Calu3 (cell line): ENCODE measurements around the gene FLNA. TPM values are rescaled to one million over a fixed set of nuclear protein-coding genes. Genes with fewer than 3 reads are reported as not detected.

ENCODE experiments used
- BruUV-seq: library from RNA; stranded (reverse); fragments of 400-500 nt; replicated peaks from 2 replicates; lab custom pipeline; 2021; lab: Mats Ljungman, UMichigan
- CTCF ChIA-PET: fragments of 300-600 bp; sonication (Branson Sonifier 250); formaldehyde crosslinking; loops from one replicate; lab custom pipeline; 2022; ENCODE audit warnings: antibody characterized with exemption; lab: Charles Lee
- DNase-seq: peaks from one replicate; pipeline ENCODE4 v3.0.0; 2022
- H3K27ac Mint-ChIP-seq: one replicate; pipeline ENCODE4 v1.8.0; 2022; ENCODE audit warnings: mixed read lengths; ENCODE audit not compliant: unreplicated experiment
- H3K27me3 Mint-ChIP-seq: one replicate; pipeline ENCODE4 v1.8.0; 2022; ENCODE audit warnings: mixed read lengths; ENCODE audit not compliant: unreplicated experiment
- H3K36me3 Mint-ChIP-seq: one replicate; pipeline ENCODE4 v1.8.0; 2022; ENCODE audit warnings: mild to moderate bottlenecking, moderate library complexity, mixed read lengths; ENCODE audit not compliant: insufficient read depth, unreplicated experiment
- H3K4me1 Mint-ChIP-seq: one replicate; pipeline ENCODE4 v1.8.0; 2022; ENCODE audit warnings: mild to moderate bottlenecking, low read depth, mixed read lengths; ENCODE audit not compliant: unreplicated experiment
- H3K4me3 Mint-ChIP-seq: one replicate; pipeline ENCODE4 v1.8.0; 2022; ENCODE audit warnings: mild to moderate bottlenecking, low read depth, moderate library complexity, mixed read lengths; ENCODE audit not compliant: unreplicated experiment
- H3K9me3 Mint-ChIP-seq: one replicate; pipeline ENCODE4 v1.8.0; 2022; ENCODE audit warnings: low read depth, mixed read lengths; ENCODE audit not compliant: unreplicated experiment
- intact Hi-C: fragments of 100-400 bp; cut with micrococcal nuclease; formaldehyde crosslinking; loops from one replicate; pipeline ENCODE4 v1.10.0; 2022; ENCODE audit not compliant: unreplicated experiment
- total RNA-seq: library from RNA; stranded (reverse); gene quantifications from 2 replicates; pipeline ENCODE4 v1.2.3, GENCODE V29; 2022
- TF ChIP-seq, protein P1 (sequence below): fragments of 200-600 bp; IDR thresholded peaks from one replicate; pipeline ENCODE4 v1.8.0; 2022; ENCODE audit warnings: antibody characterized with exemption; ENCODE audit not compliant: unreplicated experiment

Gene FLNA
- total RNA-seq, 1 experiment from 2014 or later: 1,240 TPM

GRCh38 chrX:154419189-154419588 is 44.8 kb upstream of the FLNA start:
- H3K36me3 Mint-ChIP-seq: peaks cover 27% of the 10 kb centered on the region
- no peak for DNase-seq
- TF ChIP-seq, protein P1, sequence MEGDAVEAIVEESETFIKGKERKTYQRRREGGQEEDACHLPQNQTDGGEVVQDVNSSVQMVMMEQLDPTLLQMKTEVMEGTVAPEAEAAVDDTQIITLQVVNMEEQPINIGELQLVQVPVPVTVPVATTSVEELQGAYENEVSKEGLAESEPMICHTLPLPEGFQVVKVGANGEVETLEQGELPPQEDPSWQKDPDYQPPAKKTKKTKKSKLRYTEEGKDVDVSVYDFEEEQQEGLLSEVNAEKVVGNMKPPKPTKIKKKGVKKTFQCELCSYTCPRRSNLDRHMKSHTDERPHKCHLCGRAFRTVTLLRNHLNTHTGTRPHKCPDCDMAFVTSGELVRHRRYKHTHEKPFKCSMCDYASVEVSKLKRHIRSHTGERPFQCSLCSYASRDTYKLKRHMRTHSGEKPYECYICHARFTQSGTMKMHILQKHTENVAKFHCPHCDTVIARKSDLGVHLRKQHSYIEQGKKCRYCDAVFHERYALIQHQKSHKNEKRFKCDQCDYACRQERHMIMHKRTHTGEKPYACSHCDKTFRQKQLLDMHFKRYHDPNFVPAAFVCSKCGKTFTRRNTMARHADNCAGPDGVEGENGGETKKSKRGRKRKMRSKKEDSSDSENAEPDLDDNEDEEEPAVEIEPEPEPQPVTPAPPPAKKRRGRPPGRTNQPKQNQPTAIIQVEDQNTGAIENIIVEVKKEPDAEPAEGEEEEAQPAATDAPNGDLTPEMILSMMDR: no peak
- no peak overlapping the region for H3K4me3 Mint-ChIP-seq
- H3K27ac Mint-ChIP-seq: no peak overlapping the region
- CTCF ChIA-PET: no interaction called here
- H3K27me3 Mint-ChIP-seq: no peaks in the 10 kb centered on the region
- BruUV-seq: no TSS peak
- no peaks in the 10 kb centered on the region for H3K9me3 Mint-ChIP-seq
- intact Hi-C loops: no loop called here
- H3K4me1 Mint-ChIP-seq: no peaks in the 10 kb centered on the region

GRCh38 chrX:154417157-154417556 is 42.7 kb upstream of the FLNA start:
- H3K4me1 Mint-ChIP-seq: no peaks in the 10 kb centered on the region
- no peak overlapping the region for H3K4me3 Mint-ChIP-seq
- H3K27me3 Mint-ChIP-seq: no peaks in the 10 kb centered on the region
- DNase-seq: no peak
- intact Hi-C loops: no loop called here
- peaks cover 41% of the 10 kb centered on the region for H3K36me3 Mint-ChIP-seq
- no peak overlapping the region for H3K27ac Mint-ChIP-seq
- no TSS peak for BruUV-seq
- CTCF ChIA-PET: no interaction called here
- H3K9me3 Mint-ChIP-seq: no peaks in the 10 kb centered on the region
- TF ChIP-seq, protein P1: no peak

GRCh38 chrX:154413142-154413541 is 38.7 kb upstream of the FLNA start:
- CTCF ChIA-PET: no interaction called here
- Mint-ChIP-seq H3K27ac (no peak overlapping the region), H3K9me3 (no peaks in the 10 kb centered on the region), H3K27me3 (no peaks in the 10 kb centered on the region), H3K4me1 (peaks cover 18% of the 10 kb centered on the region), H3K4me3 (no peak overlapping the region), H3K36me3 (peaks cover 55% of the 10 kb centered on the region)
- TF ChIP-seq, protein P1: no peak
- DNase-seq: no peak
- intact Hi-C loops: no loop called here
- no TSS peak for BruUV-seq

DNA sequence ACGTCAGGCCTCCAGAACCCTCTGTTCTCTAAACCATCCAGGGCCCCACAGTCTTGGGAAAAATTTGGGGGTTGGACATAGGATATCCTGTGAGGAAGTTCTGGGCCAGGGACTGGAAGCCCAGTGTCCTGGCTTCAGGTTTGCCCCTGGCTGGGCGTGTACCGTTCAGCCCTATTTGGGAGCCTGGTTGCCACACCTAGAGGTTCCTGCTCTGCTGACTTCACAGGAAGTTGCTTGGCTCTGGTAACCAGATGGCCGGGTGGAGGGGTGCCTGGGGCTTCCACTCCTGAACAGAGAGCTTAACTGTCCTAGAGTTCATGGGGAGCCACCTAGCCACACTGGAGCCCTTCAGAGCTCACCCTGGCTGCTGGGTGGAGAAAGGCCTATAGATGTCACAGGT is 38.0 kb upstream of the FLNA start:
- Mint-ChIP-seq H3K27me3 (no peaks in the 10 kb centered on the region), H3K36me3 (peaks cover 55% of the 10 kb centered on the region), H3K9me3 (no peaks in the 10 kb centered on the region), H3K4me3 (peak overlapping the region; percentile 86), H3K27ac (no peak overlapping the region), H3K4me1 (peaks cover 19% of the 10 kb centered on the region)
- CTCF ChIA-PET: interaction anchor here (1.5 kb wide), 1 partner anchor 114 kb away, joined by 3 read pairs; no protein-coding TSS in a partner anchor
- TF ChIP-seq, protein P1: no peak
- intact Hi-C loops: no loop called here
- no peak for DNase-seq
- BruUV-seq: no TSS peak
